Measurements from ENCODE around the gene ACYP1. TPM values are rescaled to one million over a fixed set of nuclear protein-coding genes. Genes with fewer than 3 reads are reported as not detected.

ACYP1 gene
- total RNA-seq, 1 experiment from 2014 or later = 50.2 TPM

GRCh38 chr14:75046275-75046674 is 17.5 kb downstream of the ACYP1 start:
- POLR2A ChIA-PET (ENCODE audit: low non-redundant PET) = no interaction called here
- H3K9me3 ChIP-seq (ENCODE audit: low read depth, low read length, poor library complexity, severe bottlenecking) = no peaks in the 10 kb centered on the region
- H3K36me3 ChIP-seq (ENCODE audit: insufficient read depth, low read length, poor library complexity, severe bottlenecking) = peaks cover 3% of the 10 kb centered on the region
- CTCF ChIA-PET = no interaction called here
- no peak overlapping the region for H3K27ac ChIP-seq (ENCODE audit: low read depth, low read length, poor library complexity, severe bottlenecking)
- intact Hi-C loops (cut with micrococcal nuclease; ENCODE audit: unreplicated experiment) = no loop called here
- no TSS peak for BruUV-seq (replicated peaks)
- H3K4me1 ChIP-seq (ENCODE audit: insufficient read depth, low read length, poor library complexity, severe bottlenecking) = peaks cover 34% of the 10 kb centered on the region
- no peaks in the 10 kb centered on the region for H3K27me3 ChIP-seq (replicated peaks; ENCODE audit: insufficient read depth, low read depth, low read length, poor library complexity)
- H3K4me3 ChIP-seq (ENCODE audit: low read depth, low read length, poor library complexity, severe bottlenecking) = no peak overlapping the region
- TF ChIP-seq EZH2 (IDR thresholded peaks at IDR 0.05; ENCODE audit: borderline replicate concordance, low read depth, low read length, poor library complexity, severe bottlenecking) = no peak
- no peak for TF ChIP-seq CTCF (conservative IDR thresholded peaks at IDR 0.05; ENCODE audit: low read depth, low read length)
- DNase-seq (ENCODE audit: low spot score) = no peak

GRCh38 chr14:75044752-75045151 is 19.1 kb downstream of the ACYP1 start:
- Histone ChIP-seq H3K36me3 (ENCODE audit: insufficient read depth, low read length, poor library complexity, severe bottlenecking) (peaks cover 3% of the 10 kb centered on the region), H3K4me3 (ENCODE audit: low read depth, low read length, poor library complexity, severe bottlenecking) (no peak overlapping the region), H3K9me3 (ENCODE audit: low read depth, low read length, poor library complexity, severe bottlenecking) (no peaks in the 10 kb centered on the region), H3K27ac (ENCODE audit: low read depth, low read length, poor library complexity, severe bottlenecking) (no peak overlapping the region), H3K27me3 (replicated peaks; ENCODE audit: insufficient read depth, low read depth, low read length, poor library complexity) (no peaks in the 10 kb centered on the region), H3K4me1 (ENCODE audit: insufficient read depth, low read length, poor library complexity, severe bottlenecking) (peaks cover 36% of the 10 kb centered on the region)
- DNase-seq (ENCODE audit: low spot score) = no peak
- intact Hi-C loops (cut with micrococcal nuclease; ENCODE audit: unreplicated experiment) = no loop called here
- TF ChIP-seq CTCF (conservative IDR thresholded peaks at IDR 0.05; ENCODE audit: low read depth, low read length) = no peak
- TF ChIP-seq EZH2 (IDR thresholded peaks at IDR 0.05; ENCODE audit: borderline replicate concordance, low read depth, low read length, poor library complexity, severe bottlenecking) = no peak
- ChIA-PET CTCF (no interaction called here), POLR2A (ENCODE audit: low non-redundant PET) (no interaction called here)
- BruUV-seq (replicated peaks) = no TSS peak

- TF ChIP-seq CTCF (conservative IDR thresholded peaks at IDR 0.05; ENCODE audit: low read depth, low read length) = no peak
- no peak for TF ChIP-seq EZH2 (IDR thresholded peaks at IDR 0.05; ENCODE audit: borderline replicate concordance, low read depth, low read length, poor library complexity, severe bottlenecking)
- H3K9me3 ChIP-seq (ENCODE audit: low read depth, low read length, poor library complexity, severe bottlenecking) = no peaks in the 10 kb centered on the region
- H3K4me1 ChIP-seq (ENCODE audit: insufficient read depth, low read length, poor library complexity, severe bottlenecking) = peaks cover 36% of the 10 kb centered on the region
- ChIA-PET POLR2A (ENCODE audit: low non-redundant PET) (no interaction called here), CTCF (no interaction called here)
- peak; percentile 72 for DNase-seq (ENCODE audit: low spot score)
- intact Hi-C loops (cut with micrococcal nuclease; ENCODE audit: unreplicated experiment) = no loop called here
- no peak overlapping the region for H3K27ac ChIP-seq (ENCODE audit: low read depth, low read length, poor library complexity, severe bottlenecking)
- no TSS peak for BruUV-seq (replicated peaks)
- no peak overlapping the region for H3K4me3 ChIP-seq (ENCODE audit: low read depth, low read length, poor library complexity, severe bottlenecking)
- no peaks in the 10 kb centered on the region for H3K27me3 ChIP-seq (replicated peaks; ENCODE audit: insufficient read depth, low read depth, low read length, poor library complexity)
- peaks cover 3% of the 10 kb centered on the region for H3K36me3 ChIP-seq (ENCODE audit: insufficient read depth, low read length, poor library complexity, severe bottlenecking)
These were observed 19.5 kb downstream of the ACYP1 start for GRCh38 chr14:75044322-75044721.

All from A673 (cell line).